Ovary (tissue), 9 donors: Measurements from ENCODE around the gene RHOXF1. TPM values are rescaled to one million over a fixed set of nuclear protein-coding genes. Genes with fewer than 3 reads are reported as not detected.
"Not testable (repeated sequence)": the region's sequence is repeated elsewhere in the genome, so short reads cannot be mapped to it uniquely, and the experiment has no call there.

Experiments
- DNase-seq, 5 donors: peaks; one replicate each; pipeline ENCODE4 v3.0.0-alpha.2; 2019 to 2020
- H3K27ac ChIP-seq, 2 donors: fragments of 200-600 bp; one replicate each; pipeline versions ENCODE4 v1.5.1 to v1.8.0; 2019 to 2022
- H3K27me3 ChIP-seq: fragments of 200-600 bp; one replicate; pipeline ENCODE4 v1.8.0; 2022
- H3K36me3 ChIP-seq: fragments of 200-600 bp; sonication (generic); one replicate; pipeline ENCODE4 v1.5.1; 2019
- H3K4me1 ChIP-seq: one replicate; pipeline ENCODE4 v1.8.1; 2013; ENCODE audit warnings: mild to moderate bottlenecking, moderate library complexity; ENCODE audit not compliant: insufficient read depth
- H3K4me3 ChIP-seq: fragments of 200-600 bp; sonication (generic); one replicate; pipeline ENCODE4 v1.5.1; 2017
- H3K9me3 ChIP-seq, 2 donors: fragments of 200-600 bp in 1 of 2; sonication (generic) in 1 of 2; one replicate each; pipeline versions ENCODE4 v1.5.1 to v1.8.1; 2013 to 2019; ENCODE audit warnings: mild to moderate bottlenecking in 1 of 2, moderate library complexity in 1 of 2
- CTCF ChIP-seq, 3 donors: fragments of 450-650 bp in 2 of 3; fragments of 200-600 bp in 1 of 3; IDR thresholded peaks; one replicate each; pipeline versions ENCODE4 v1.5.1 to v1.8.0; 2016 to 2022; ENCODE audit warnings: antibody characterized with exemption in 3 of 3, mild to moderate bottlenecking in 1 of 3
- EP300 ChIP-seq: sonication (generic); formaldehyde crosslinking; IDR thresholded peaks from one replicate; pipeline ENCODE4 v1.6.1; 2017; ENCODE audit warnings: antibody characterized with exemption
- POLR2A ChIP-seq: fragments of 450-650 bp; IDR thresholded peaks from one replicate; pipeline ENCODE4 v1.6.1; 2017; ENCODE audit warnings: antibody characterized with exemption, mild to moderate bottlenecking, moderate library complexity
- WGBS, 3 donors: extraction: QIAGEN DNeasy Blood & Tissue Kit in 1 of 3; methylation state at CpG; one replicate each; pipeline versions ENCODE4 v1.1.5 to v1.1.7; 2013 to 2017; 5-methylcytosine and 5-hydroxymethylcytosine counted together
- intact Hi-C, 4 donors: fragments of 100-400 bp; cut with DNase I; formaldehyde crosslinking; loops; one replicate each; pipeline versions ENCODE4 v1.11.0 to v1.15.1; 2022 to 2023
- polyA plus RNA-seq, 2 donors: library from polyadenylated mRNA; stranded (reverse); fragments of 200-250 nt in 1 of 2; fragments of 350-450 nt in 1 of 2; fragmentation: Illumina TruSeq in 1 of 2; extraction: RNeasy Lipid Tissue Mini Kit (QIAGEN cat#74804) in 1 of 2; gene quantifications; one replicate each; pipeline ENCODE4 v1.2.3, GENCODE V29; 2013 to 2014
- total RNA-seq, 7 donors: library from RNA; depleted of rRNA in 2 of 7; stranded (reverse); fragments of >200 nt in 2 of 7; fragmentation: NEBNext Ultra II Directional in 3 of 7; extraction: Animal tissue kit (Norgen Biotek cat#: 25700) in 3 of 7; gene quantifications; one replicate each; pipeline versions ENCODE4 v1.1.0 to v1.2.4, GENCODE V29; 2016 to 2023
- donor health status: DM: no; HTN: no; CAD: no; lungs with moderate emphysema.
- donor health status: DM: no; HTN: no; CAD: no.
- donor health status: Bipolar disorder and iron deficiency.
- donor health status: DM: yes; HTN: yes; CAD: no.
- donor health status: DM: no; HTN: no; CAD: no.
- donor health status: DM: yes; HTN: yes; CAD: no.

The RHOXF1 gene
- total and polyA plus RNA-seq, 9 donors = 0.87 to 2.9 (median 1.4) TPM; not detected in 2

GRCh38 chrX:120136840-120137239, 21.1 kb upstream of the RHOXF1 start:
- intact Hi-C loops = no loop called here
- no peak for TF ChIP-seq POLR2A
- TF ChIP-seq EP300 = no peak
- no peak for TF ChIP-seq CTCF (IDR thresholded peaks at IDR 0.05)
- Histone ChIP-seq H3K4me1 (no peaks in the 10 kb centered on the region), H3K36me3 (no peaks in the 10 kb centered on the region), H3K27ac (no peak overlapping the region), H3K4me3 (no peak overlapping the region), H3K27me3 (no peaks in the 10 kb centered on the region), H3K9me3 (no peaks in the 10 kb centered on the region)
- no peak for DNase-seq
- 32 to 34% (median 33%) methylated on average over 3 of the region's 3 CpGs for WGBS, 3 donors

DNA sequence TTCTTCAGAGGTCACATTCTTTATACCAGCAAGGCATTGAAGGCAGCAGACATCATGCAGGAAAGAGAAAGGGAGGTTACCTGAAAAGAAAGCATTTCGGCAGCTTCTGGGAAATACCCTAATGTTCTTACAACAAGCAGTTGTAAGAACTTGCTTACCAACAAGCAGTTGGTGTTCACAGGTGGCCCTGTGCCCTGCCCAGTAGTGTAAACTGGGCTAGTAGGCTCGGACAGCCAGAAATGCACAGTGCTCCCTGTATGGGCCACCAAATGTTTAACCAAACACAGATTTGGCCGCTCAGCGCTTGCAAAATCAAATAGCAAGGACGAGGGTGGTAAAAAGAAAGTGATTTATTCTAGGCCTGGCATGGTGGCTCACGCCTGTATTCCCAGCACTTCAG, 20.4 kb upstream of the RHOXF1 start:
- WGBS, 3 donors = 61 to 72% (median 71%) methylated on average over 6 of the region's 6 CpGs
- Histone ChIP-seq H3K4me1 (no peaks in the 10 kb centered on the region), H3K27ac (no peak overlapping the region), H3K4me3 (no peak overlapping the region), H3K27me3 (no peaks in the 10 kb centered on the region), H3K36me3 (no peaks in the 10 kb centered on the region), H3K9me3 (no peaks in the 10 kb centered on the region)
- intact Hi-C loops = no loop called here
- no peak for DNase-seq
- TF ChIP-seq CTCF (IDR thresholded peaks at IDR 0.05) = no peak
- TF ChIP-seq POLR2A = no peak

DNA sequence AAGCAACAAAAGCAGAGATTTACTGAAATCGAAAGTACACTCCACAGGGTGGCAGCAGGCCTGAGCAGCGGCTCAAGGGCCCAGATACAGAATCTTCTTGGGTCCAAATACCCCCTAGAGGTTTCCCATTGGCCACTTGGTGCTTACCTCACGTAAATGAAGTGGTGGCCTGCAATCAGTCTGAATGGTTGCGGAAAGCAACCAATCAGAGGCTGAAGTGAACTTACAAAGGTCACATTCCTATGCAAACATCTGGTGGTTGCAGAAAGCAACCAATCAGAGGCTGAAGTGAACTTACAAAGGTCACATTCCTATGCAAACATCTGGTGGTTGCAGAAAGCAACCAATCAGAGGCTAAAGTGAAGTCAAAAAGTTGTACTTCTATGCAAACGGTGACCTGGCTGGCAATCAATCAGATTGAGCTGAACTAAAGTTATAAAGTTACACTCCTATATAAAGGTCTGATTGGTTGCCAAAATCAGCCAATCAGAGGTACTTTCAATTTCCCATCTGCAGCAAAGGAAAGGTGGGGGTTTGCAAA, 12.7 kb upstream of the RHOXF1 start:
- H3K4me1 ChIP-seq, H3K27ac ChIP-seq, H3K27me3 ChIP-seq, H3K9me3 ChIP-seq, intact Hi-C loops, H3K36me3 ChIP-seq, H3K4me3 ChIP-seq, DNase-seq: not testable (repeated sequence)
- WGBS, 3 donors = 67 to 80% (median 71%) methylated on average over 5 of the region's 5 CpGs

DNA sequence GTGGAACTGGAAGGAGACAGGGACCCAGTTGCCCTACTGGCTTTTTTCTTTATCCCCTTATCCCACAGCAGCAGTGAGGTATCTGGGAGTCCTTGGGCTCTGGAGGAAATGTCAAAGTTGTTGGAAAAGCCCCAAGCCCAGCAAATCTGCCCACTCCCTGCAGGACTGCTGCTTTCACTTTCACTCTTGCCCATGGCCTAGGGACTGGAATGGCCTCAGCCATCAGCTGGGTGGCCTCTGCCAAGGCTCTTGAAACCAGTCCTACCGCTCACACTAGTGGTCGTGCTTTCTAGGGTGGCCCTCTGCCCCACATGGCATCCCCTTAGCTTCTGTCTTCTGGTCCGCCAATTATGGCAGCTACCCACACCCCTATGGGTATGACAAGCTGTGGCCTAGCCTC, 9.7 kb upstream of the RHOXF1 start:
- Histone ChIP-seq H3K9me3 (no peaks in the 10 kb centered on the region), H3K4me3 (no peak overlapping the region), H3K36me3 (no peaks in the 10 kb centered on the region), H3K4me1 (peaks cover 4% of the 10 kb centered on the region), H3K27ac (peak overlapping the region; percentile 25 to 38), H3K27me3 (no peaks in the 10 kb centered on the region)
- intact Hi-C loops = no loop called here
- WGBS, 3 donors = 64 to 83% (median 82%) methylated on average over 3 of the region's 3 CpGs
- peak; percentile 42 to 63 (median 46) for DNase-seq
- TF ChIP-seq CTCF (IDR thresholded peaks at IDR 0.05) (no peak), POLR2A (no peak), EP300 (no peak)

- Histone ChIP-seq H3K4me3 (no peak overlapping the region), H3K4me1 (peaks cover 4% of the 10 kb centered on the region), H3K27ac (no peak overlapping the region), H3K36me3 (no peaks in the 10 kb centered on the region), H3K9me3 (no peaks in the 10 kb centered on the region), H3K27me3 (no peaks in the 10 kb centered on the region)
- 83 to 87% (median 86%) methylated on average over 12 of the region's 12 CpGs for WGBS, 3 donors
- TF ChIP-seq POLR2A (no peak), CTCF (IDR thresholded peaks at IDR 0.05) (no peak)
- intact Hi-C loops = no loop called here
- no peak for DNase-seq
Measured at GRCh38 chrX:120120223-120120622, 4.5 kb upstream of the RHOXF1 start.
